Bronchial epithelial cell (primary cell): ENCODE results near the gene HIVEP1. TPM values are rescaled to one million over a fixed set of nuclear protein-coding genes. Genes with fewer than 3 reads are reported as not detected.
A peak's percentile ranks its signal among the peaks of the same experiment; 100 is the strongest.

ENCODE experiments used
- DNase-seq: peaks from one replicate; pipeline ENCODE4 v3.0.0-alpha.2; 2010; ENCODE audit warnings: low read depth
- FAIRE-seq: peaks from 2 replicates; lab custom pipeline; 2011; peaks lifted over from hg19 to GRCh38; lab: Jason Lieb, UNC
- H3K27me3 ChIP-seq: 2 replicates; pipeline ENCODE4 v1.5.1; 2011; ENCODE audit warnings: low read length; ENCODE audit not compliant: control insufficient read depth, insufficient read depth
- H3K36me3 ChIP-seq: 2 replicates; pipeline ENCODE4 v1.5.1; 2011; ENCODE audit warnings: low read length; ENCODE audit not compliant: control insufficient read depth, insufficient read depth
- H3K4me3 ChIP-seq: 2 replicates; pipeline ENCODE4 v1.5.1; 2011; ENCODE audit warnings: mild to moderate bottlenecking, low read depth, low read length, control low read depth
- total RNA-seq: library from RNA; depleted of rRNA; stranded (reverse); fragments of >200 nt; gene quantifications from 2 replicates; pipeline ENCODE4 v1.2.1, GENCODE V29; 2014
- TF ChIP-seq, protein P1 (sequence below): IDR thresholded peaks from 2 replicates; pipeline ENCODE4 v1.5.1; 2011; ENCODE audit warnings: mild to moderate bottlenecking, moderate library complexity, low read length, control low read depth, inconsistent platforms; ENCODE audit not compliant: insufficient read depth, severe bottlenecking

Gene HIVEP1
- total RNA-seq, 1 donor from 2014 or later: 6.8 TPM

- no peaks in the 10 kb centered on the region for H3K27me3 ChIP-seq
- no peaks in the 10 kb centered on the region for H3K36me3 ChIP-seq
- DNase-seq (peak; percentile 65), FAIRE-seq (no peak)
- H3K4me3 ChIP-seq: no peak overlapping the region
- TF ChIP-seq, protein P1, sequence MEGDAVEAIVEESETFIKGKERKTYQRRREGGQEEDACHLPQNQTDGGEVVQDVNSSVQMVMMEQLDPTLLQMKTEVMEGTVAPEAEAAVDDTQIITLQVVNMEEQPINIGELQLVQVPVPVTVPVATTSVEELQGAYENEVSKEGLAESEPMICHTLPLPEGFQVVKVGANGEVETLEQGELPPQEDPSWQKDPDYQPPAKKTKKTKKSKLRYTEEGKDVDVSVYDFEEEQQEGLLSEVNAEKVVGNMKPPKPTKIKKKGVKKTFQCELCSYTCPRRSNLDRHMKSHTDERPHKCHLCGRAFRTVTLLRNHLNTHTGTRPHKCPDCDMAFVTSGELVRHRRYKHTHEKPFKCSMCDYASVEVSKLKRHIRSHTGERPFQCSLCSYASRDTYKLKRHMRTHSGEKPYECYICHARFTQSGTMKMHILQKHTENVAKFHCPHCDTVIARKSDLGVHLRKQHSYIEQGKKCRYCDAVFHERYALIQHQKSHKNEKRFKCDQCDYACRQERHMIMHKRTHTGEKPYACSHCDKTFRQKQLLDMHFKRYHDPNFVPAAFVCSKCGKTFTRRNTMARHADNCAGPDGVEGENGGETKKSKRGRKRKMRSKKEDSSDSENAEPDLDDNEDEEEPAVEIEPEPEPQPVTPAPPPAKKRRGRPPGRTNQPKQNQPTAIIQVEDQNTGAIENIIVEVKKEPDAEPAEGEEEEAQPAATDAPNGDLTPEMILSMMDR: no peak
These were observed 38.0 kb upstream of the HIVEP1 start for GRCh38 chr6:11974089-11974488.

GRCh38 chr6:11975353-11975977 lies 36.6 kb upstream of the HIVEP1 start:
- Histone ChIP-seq H3K36me3 (no peaks in the 10 kb centered on the region), H3K4me3 (no peak overlapping the region), H3K27me3 (no peaks in the 10 kb centered on the region)
- DNase-seq (no peak), FAIRE-seq (no peak)
- TF ChIP-seq, protein P1: no peak

GRCh38 chr6:11976489-11976888 lies 35.6 kb upstream of the HIVEP1 start:
- no peak for FAIRE-seq
- no peaks in the 10 kb centered on the region for H3K36me3 ChIP-seq

GRCh38 chr6:11977193-11977592 lies 34.9 kb upstream of the HIVEP1 start:
- DNase-seq: no peak
- Histone ChIP-seq H3K4me3 (no peak overlapping the region), H3K27me3 (no peaks in the 10 kb centered on the region), H3K36me3 (no peaks in the 10 kb centered on the region)
- no peak for FAIRE-seq
- TF ChIP-seq, protein P1: no peak

More at GRCh38 chr6:11976489-11976888, 35.6 kb upstream of the HIVEP1 start:
- no peak overlapping the region for H3K4me3 ChIP-seq
- TF ChIP-seq, protein P1: no peak
- H3K27me3 ChIP-seq: no peaks in the 10 kb centered on the region
- no peak for DNase-seq

- H3K4me3 ChIP-seq: no peak overlapping the region
- DNase-seq (no peak), FAIRE-seq (no peak)
- no peaks in the 10 kb centered on the region for H3K36me3 ChIP-seq
- no peaks in the 10 kb centered on the region for H3K27me3 ChIP-seq
- TF ChIP-seq, protein P1: no peak
These were observed 34.4 kb upstream of the HIVEP1 start for GRCh38 chr6:11977738-11978137.
